ENCODE results near the gene ATP9B.
"Not testable (repeated sequence)": the region's sequence is repeated elsewhere in the genome, so short reads cannot be mapped to it uniquely, and the experiment has no call there.

Gene ATP9B

GRCh38 chr18:79299272-79299671, 230.1 kb downstream of the ATP9B start:
- DNase-seq: no peak

DNA sequence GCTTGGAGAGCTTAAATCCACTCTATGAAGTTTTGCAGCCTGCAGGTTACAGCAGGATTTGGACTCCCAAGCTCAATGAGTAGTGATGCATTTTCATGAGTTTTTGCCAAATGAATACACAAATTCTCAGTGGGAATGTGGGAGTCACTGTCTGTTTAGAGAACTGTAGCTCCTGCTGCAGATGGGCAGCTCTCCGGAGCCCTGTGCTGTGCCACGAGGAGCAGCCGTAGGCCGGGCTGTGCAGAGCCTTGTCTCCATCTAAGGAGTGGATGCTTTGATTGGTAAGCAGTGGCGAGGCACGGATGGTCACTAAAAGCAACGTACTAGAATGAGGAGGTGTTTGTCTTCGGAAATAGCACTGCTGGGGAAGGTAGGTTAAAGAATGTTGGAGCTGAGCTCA, 230.5 kb downstream of the ATP9B start:
- DNase-seq: no peak

GRCh38 chr18:79300413-79300812, 231.2 kb downstream of the ATP9B start:
- no peak for DNase-seq

- no peak for DNase-seq
Observed at GRCh38 chr18:79302120-79302519, 232.9 kb downstream of the ATP9B start.

- DNase-seq: no peak
Observed at GRCh38 chr18:79305911-79306310, 236.7 kb downstream of the ATP9B start.

GRCh38 chr18:79309614-79310358, 240.6 kb downstream of the ATP9B start:
- no peak for DNase-seq

DNA sequence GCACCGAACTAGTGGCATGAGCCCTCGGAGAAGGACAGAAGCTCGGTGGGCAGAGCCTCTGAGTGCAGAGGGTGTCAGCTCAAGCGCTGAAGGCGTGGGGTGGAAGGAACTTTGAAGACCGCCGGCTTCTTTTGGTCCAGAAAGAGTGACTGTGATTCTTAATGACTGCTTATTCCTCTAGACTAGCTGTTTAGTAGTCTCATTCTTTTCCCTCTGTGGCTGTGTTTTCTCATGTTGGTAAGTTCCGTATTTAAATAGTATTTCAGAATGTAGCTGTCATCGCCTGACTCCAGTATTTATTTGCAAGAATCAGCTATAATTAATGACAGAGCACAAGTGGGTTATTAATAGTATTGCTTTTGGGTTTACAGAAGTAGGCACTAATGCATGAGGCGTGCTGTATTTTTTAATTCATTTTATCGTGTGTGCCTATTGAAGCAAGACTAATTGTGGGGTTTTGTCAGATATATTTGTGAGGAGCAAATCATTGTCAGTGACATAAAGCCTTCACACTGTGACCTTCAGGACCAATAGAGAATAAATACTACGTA, 245.7 kb downstream of the ATP9B start:
- no peak for DNase-seq

GRCh38 chr18:79315596-79315995, 246.4 kb downstream of the ATP9B start:
- DNase-seq: no peak

GRCh38 chr18:79317703-79318102, 248.5 kb downstream of the ATP9B start:
- DNase-seq: no peak

DNA sequence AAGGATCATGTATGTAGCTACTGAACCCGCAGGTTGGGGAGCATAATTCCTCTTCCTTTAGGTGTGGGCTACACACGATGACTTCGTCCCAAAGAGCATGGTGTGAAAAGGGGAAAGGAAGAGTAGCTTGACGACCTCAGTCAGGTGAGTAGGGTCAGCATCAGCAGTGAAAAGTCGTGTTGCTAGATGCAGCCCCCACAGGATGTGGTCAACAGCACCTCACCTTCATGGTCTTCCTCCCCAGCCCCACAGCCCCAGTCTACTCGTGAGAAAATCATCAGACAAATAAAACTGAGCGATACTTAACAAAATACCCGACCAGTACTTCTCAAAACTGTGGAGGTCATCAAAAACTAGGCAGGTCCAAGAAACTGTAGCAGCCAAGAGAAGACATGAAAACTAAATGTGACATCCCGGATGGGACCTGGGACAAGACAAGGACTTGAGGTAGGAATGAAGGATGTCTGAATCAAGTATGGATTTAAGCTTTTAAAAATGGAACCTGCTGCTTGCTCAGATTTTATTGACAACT, 249.0 kb downstream of the ATP9B start:
- no peak for DNase-seq

- no peak for DNase-seq
Observed at GRCh38 chr18:79320216-79320850, 251.1 kb downstream of the ATP9B start.

GRCh38 chr18:79321625-79322405, 252.6 kb downstream of the ATP9B start:
- DNase-seq: no peak

DNA sequence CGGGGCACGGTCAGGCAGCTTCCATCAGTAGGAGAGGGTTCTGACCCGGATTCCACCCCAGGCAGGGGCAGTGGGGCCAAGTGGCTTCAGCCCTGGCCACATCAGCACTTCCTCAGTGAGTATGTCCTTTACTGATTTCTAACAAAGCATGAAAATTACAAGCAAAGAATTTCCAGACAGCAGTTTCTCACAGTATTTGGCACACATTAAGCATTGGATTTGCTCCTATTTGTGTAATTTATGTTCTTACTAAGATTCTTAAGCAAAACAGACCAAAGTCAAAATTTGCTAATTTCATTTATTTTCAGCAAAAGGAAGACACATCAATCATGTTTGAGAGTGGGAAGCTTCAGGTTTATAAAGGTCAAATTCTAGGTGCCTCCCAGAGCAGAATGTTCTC, 253.2 kb downstream of the ATP9B start:
- no peak for DNase-seq

DNA sequence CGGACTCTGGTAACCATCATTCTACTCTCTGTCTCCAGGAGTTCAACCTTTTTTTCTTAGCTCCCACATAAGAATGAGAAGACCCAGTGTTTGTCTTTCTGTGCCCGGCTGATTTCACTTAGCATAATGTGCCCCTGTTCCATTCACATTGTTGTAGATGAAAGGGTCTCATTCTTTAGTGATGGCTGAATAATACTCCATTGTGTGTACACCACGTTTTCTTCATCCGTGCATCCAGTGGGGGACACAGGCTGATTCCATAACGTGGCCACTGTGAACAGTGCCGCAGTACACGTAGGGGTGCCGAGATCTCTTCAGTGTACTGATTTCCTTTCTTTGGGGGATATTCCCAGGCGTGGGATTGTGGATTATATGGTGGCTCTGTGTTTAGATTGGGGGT, 254.3 kb downstream of the ATP9B start:
- DNase-seq: no peak

- DNase-seq: no peak
Observed at GRCh38 chr18:79326413-79327198, 257.4 kb downstream of the ATP9B start.

GRCh38 chr18:79327199-79327721, 258.1 kb downstream of the ATP9B start:
- DNase-seq: no peak

DNA sequence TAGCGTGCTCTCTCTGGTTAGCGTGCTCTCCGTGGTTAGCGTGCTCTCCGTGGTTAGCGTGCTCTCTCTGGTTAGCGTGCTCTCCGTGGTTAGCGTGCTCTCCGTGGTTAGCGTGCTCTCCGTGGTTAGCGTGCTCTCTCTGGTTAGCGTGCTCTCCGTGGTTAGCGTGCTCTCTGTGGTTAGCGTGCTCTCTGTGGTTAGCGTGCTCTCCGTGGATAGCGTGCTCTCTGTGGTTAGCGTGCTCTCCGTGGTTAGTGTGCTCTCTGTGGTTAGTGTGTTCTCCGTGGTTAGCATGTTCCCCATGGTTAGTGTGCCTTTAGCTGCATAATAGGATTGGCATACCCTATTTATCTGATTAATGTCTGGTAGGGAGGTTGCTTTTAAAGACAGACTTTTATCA, 258.7 kb downstream of the ATP9B start:
- not testable (repeated sequence) for DNase-seq

DNA sequence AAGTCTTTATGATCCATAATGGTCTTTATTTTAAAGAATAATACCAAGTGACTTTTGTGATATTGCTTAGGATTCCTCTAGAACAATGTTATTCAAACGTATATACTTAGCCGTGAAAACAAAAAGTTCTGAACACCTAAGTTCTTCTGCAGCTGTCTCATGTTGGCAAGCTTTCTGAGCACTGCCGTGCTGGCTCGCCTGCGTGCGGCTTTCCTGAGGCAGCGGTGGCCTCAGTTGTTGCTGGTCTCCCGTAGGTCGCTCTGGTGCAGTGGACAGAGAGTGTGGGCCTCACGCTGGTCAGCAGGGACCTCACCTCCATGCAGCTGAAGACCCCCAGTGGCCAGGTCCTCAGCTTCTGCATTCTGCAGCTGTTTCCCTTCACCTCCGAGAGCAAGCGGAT, 259.7 kb downstream of the ATP9B start:
- DNase-seq: no peak

- DNase-seq: no peak
Observed at GRCh38 chr18:79329786-79330185, 260.6 kb downstream of the ATP9B start.

DNA sequence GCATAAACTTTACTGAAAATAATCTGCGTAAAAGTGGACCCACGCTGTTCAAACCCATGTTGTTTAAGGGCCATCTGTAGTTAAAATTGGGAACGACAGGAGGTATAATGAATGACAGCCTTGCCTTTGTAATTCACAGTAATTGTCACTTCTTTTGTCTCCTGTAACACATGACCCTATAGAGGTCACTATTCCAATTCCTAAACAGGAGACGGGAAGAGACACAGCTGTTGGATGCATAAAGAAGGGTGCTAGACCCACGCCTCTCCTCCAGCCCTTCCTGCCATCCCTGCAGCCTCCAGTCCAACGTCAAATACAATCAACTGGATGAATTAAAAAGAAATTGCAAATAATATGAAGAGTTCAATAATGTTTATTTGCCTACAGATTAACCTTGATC, 263.5 kb downstream of the ATP9B start:
- DNase-seq: no peak

- DNase-seq: no peak
Observed at GRCh38 chr18:79333046-79333445, 263.9 kb downstream of the ATP9B start.

- no peak for DNase-seq
Observed at GRCh38 chr18:79334496-79335233, 265.5 kb downstream of the ATP9B start.

Measured in MV-4-11 (cell line).